Fibroblast of lung (primary cell): Measurements from ENCODE around the gene S100A5. TPM values are rescaled to one million over a fixed set of nuclear protein-coding genes. Genes with fewer than 3 reads are reported as not detected.

Experiments
- DNase-seq, 2 donors: peaks; one replicate each; pipeline versions ENCODE4 v3.0.0 to v3.0.0-alpha.2; 2010; ENCODE audit warnings: low read depth in 2 of 2
- H2AFZ ChIP-seq: 2 replicates; pipeline ENCODE4 v1.5.1; 2012; ENCODE audit warnings: low read length, control low read depth, inconsistent platforms
- H3K27ac ChIP-seq: 2 replicates; pipeline ENCODE4 v1.5.1; 2011; ENCODE audit warnings: low read length, control low read depth; ENCODE audit not compliant: insufficient read depth
- H3K27me3 ChIP-seq: 2 replicates; pipeline ENCODE4 v1.5.1; 2011; ENCODE audit warnings: mild to moderate bottlenecking, low read length; ENCODE audit not compliant: control insufficient read depth, insufficient read depth
- H3K36me3 ChIP-seq: 2 replicates; pipeline ENCODE4 v1.5.1; 2011; ENCODE audit warnings: low read length; ENCODE audit not compliant: control insufficient read depth, insufficient read depth
- H3K4me1 ChIP-seq: 2 replicates; pipeline ENCODE4 v1.5.1; 2011; ENCODE audit warnings: low read length; ENCODE audit not compliant: control insufficient read depth, insufficient read depth; ENCODE audit errors: extremely low read depth
- H3K4me2 ChIP-seq: 2 replicates; pipeline ENCODE4 v1.5.1; 2011; ENCODE audit warnings: low read length, control low read depth; ENCODE audit not compliant: insufficient read depth; ENCODE audit errors: extremely low read depth
- H3K4me3 ChIP-seq, 4 experiments: fragments of 200-600 bp in 1 of 4; sonication (generic) in 1 of 4; replicated peaks in 1 of 4; 2 replicates each; pipeline ENCODE4 v1.5.1; 2011 to 2016; ENCODE audit warnings: low read length in 4 of 4, low read depth in 3 of 4, mild to moderate bottlenecking in 3 of 4, control low read depth in 2 of 4, inconsistent platforms in 1 of 4, mixed read lengths in 1 of 4; ENCODE audit not compliant: insufficient read depth in 1 of 4; ENCODE audit errors: control extremely low read depth in 1 of 4
- H3K79me2 ChIP-seq: 2 replicates; pipeline ENCODE4 v1.5.1; 2012; ENCODE audit warnings: mild to moderate bottlenecking, low read length, inconsistent platforms; ENCODE audit not compliant: control insufficient read depth, insufficient read depth
- H3K9ac ChIP-seq: 2 replicates; pipeline ENCODE4 v1.5.1; 2011; ENCODE audit warnings: mild to moderate bottlenecking, low read length, control low read depth; ENCODE audit not compliant: insufficient read depth
- H3K9me3 ChIP-seq: 2 replicates; pipeline ENCODE4 v1.5.1; 2012; ENCODE audit warnings: low read depth, low read length; ENCODE audit not compliant: control insufficient read depth, insufficient read depth
- H4K20me1 ChIP-seq: 2 replicates; pipeline ENCODE4 v1.5.1; 2011; ENCODE audit warnings: low read length; ENCODE audit not compliant: control insufficient read depth, insufficient read depth; ENCODE audit errors: extremely low read depth
- EZH2 ChIP-seq: IDR thresholded peaks from 2 replicates; pipeline ENCODE4 v1.5.1; 2012; ENCODE audit warnings: low read length, control low read depth, mild to moderate bottlenecking; ENCODE audit errors: missing control alignments
- polyA plus RNA-seq, 2 donors: library from polyadenylated mRNA; depleted of rRNA in 1 of 2; stranded (reverse) in 1 of 2; unstranded in 1 of 2; fragments of >200 nt; gene quantifications; 2 replicates each; pipeline ENCODE4 v1.2.1, GENCODE V29; 2011 to 2012; ENCODE audit warnings: missing spikeins in 1 of 2
- total RNA-seq: library from RNA; depleted of rRNA; stranded (reverse); fragments of >200 nt; gene quantifications from 2 replicates; pipeline ENCODE4 v1.2.1, GENCODE V29; 2014
- TF ChIP-seq, protein P1 (sequence below), 2 donors: IDR thresholded peaks in 1 of 2; conservative IDR thresholded peaks in 1 of 2; 1 replicate in 1 of 2; 2 replicates in 1 of 2; pipeline ENCODE4 v1.5.1; 2011 to 2012; ENCODE audit warnings: low read length in 2 of 2, control low read depth in 1 of 2, inconsistent platforms in 1 of 2, low read depth in 1 of 2, mild to moderate bottlenecking in 1 of 2

S100A5 gene
- total and polyA plus RNA-seq, 2 donors (not counting 1 experiment from before 2014, with no cell fraction given): 0.20 TPM; not detected in 1

DNA sequence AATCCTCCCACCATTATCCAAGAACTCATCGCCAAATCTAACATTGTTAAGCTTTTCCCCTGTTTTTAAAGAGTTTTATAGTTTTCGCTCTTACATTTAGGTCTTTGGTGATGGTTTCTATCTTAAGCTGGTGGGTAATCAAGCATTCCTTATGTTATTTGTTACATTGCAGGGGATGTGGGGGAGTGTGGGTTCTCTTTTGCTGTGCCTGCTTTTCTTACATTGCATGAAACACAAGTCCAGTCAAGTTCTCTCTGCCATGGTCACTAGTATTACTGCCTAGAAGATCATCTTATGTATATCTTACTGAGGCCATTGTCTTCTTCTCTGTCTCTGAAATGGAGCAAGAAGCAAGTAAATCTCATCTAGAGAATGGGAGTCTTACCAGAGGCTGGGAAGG is 53.0 kb downstream of the S100A5 start:
- Histone ChIP-seq H3K27ac (no peak overlapping the region), H4K20me1 (no peaks in the 10 kb centered on the region), H3K9ac (no peak overlapping the region), H3K4me1 (peaks cover 8% of the 10 kb centered on the region), H3K27me3 (peaks cover 3% of the 10 kb centered on the region), H2AFZ (no peak overlapping the region), H3K9me3 (no peaks in the 10 kb centered on the region), H3K4me2 (no peak overlapping the region), H3K4me3 (no peak overlapping the region), H3K79me2 (no peaks in the 10 kb centered on the region), H3K36me3 (no peaks in the 10 kb centered on the region)
- no peak for DNase-seq
- no peak for TF ChIP-seq EZH2
- TF ChIP-seq, protein P1, sequence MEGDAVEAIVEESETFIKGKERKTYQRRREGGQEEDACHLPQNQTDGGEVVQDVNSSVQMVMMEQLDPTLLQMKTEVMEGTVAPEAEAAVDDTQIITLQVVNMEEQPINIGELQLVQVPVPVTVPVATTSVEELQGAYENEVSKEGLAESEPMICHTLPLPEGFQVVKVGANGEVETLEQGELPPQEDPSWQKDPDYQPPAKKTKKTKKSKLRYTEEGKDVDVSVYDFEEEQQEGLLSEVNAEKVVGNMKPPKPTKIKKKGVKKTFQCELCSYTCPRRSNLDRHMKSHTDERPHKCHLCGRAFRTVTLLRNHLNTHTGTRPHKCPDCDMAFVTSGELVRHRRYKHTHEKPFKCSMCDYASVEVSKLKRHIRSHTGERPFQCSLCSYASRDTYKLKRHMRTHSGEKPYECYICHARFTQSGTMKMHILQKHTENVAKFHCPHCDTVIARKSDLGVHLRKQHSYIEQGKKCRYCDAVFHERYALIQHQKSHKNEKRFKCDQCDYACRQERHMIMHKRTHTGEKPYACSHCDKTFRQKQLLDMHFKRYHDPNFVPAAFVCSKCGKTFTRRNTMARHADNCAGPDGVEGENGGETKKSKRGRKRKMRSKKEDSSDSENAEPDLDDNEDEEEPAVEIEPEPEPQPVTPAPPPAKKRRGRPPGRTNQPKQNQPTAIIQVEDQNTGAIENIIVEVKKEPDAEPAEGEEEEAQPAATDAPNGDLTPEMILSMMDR (conservative IDR thresholded peaks at IDR 0.05 in 1 of 2, IDR thresholded peaks at IDR 0.05 in 1 of 2; ENCODE audit: low read depth in 1 of 2, low read length in 2 of 2): no peak

Other genes starting within 250 kb of the S100A5 start
- not detected in 2 replicates for gene PGLYRP3, start 228.0 kb downstream of the S100A5 start, total RNA-seq
- gene PGLYRP3, start 228.0 kb downstream of the S100A5 start, polyA plus RNA-seq: not detected in 2 replicates
- gene PGLYRP4, start 192.1 kb downstream of the S100A5 start, total RNA-seq: not detected in 2 replicates
- gene PGLYRP4, start 192.1 kb downstream of the S100A5 start, polyA plus RNA-seq: not detected in 2 replicates
- gene S100A9, start 183.1 kb downstream of the S100A5 start, total RNA-seq: not detected in 2 replicates
- gene S100A9, start 183.1 kb downstream of the S100A5 start, polyA plus RNA-seq: not detected in 2 replicates
- not detected in 2 replicates for gene S100A12, start 165.3 kb downstream of the S100A5 start, total RNA-seq
- gene S100A12, start 165.3 kb downstream of the S100A5 start, polyA plus RNA-seq: not detected in 2 replicates
- not detected in 2 replicates for gene S100A8, start 149.9 kb downstream of the S100A5 start, total RNA-seq
- gene S100A8, start 149.9 kb downstream of the S100A5 start, polyA plus RNA-seq: not detected in 2 replicates
- not detected in 2 replicates for gene S100A7A, start 124.4 kb downstream of the S100A5 start, total RNA-seq
- gene S100A7A, start 124.4 kb downstream of the S100A5 start, polyA plus RNA-seq: not detected in 2 replicates
- gene S100A7, start 80.3 kb downstream of the S100A5 start, total RNA-seq: not detected in 2 replicates
- gene S100A7, start 80.3 kb downstream of the S100A5 start, polyA plus RNA-seq: not detected in 2 replicates
- 2,061 and 4,042 TPM in 2 replicates for gene S100A6, start 4.9 kb downstream of the S100A5 start, total RNA-seq
- 1,280 and 2,637 TPM in 2 replicates for gene S100A6, start 4.9 kb downstream of the S100A5 start, polyA plus RNA-seq
- 85.3 and 287 TPM in 2 replicates for gene S100A4, start 4.9 kb upstream of the S100A5 start, total RNA-seq
- 371 and 928 TPM in 2 replicates for gene S100A4, start 4.9 kb upstream of the S100A5 start, polyA plus RNA-seq
- gene S100A3, start 8.3 kb upstream of the S100A5 start, total RNA-seq: 1.8 and 6.8 TPM in 2 replicates
- 11.5 and 14.8 TPM in 2 replicates for gene S100A3, start 8.3 kb upstream of the S100A5 start, polyA plus RNA-seq
- 1.5 and 3.6 TPM in 2 replicates for gene S100A2, start 24.9 kb upstream of the S100A5 start, total RNA-seq
- gene S100A2, start 24.9 kb upstream of the S100A5 start, polyA plus RNA-seq: 4.8 and 10.3 TPM in 2 replicates
- gene S100A16, start 72.2 kb upstream of the S100A5 start, total RNA-seq: 121 and 122 TPM in 2 replicates
- 182 and 632 TPM in 2 replicates for gene S100A16, start 72.2 kb upstream of the S100A5 start, polyA plus RNA-seq
- 0.26 and 0.33 TPM in 2 replicates for gene S100A14, start 75.4 kb upstream of the S100A5 start, total RNA-seq
- 0.40 and 0.51 TPM in 2 replicates for gene S100A14, start 75.4 kb upstream of the S100A5 start, polyA plus RNA-seq
- gene S100A13, start 86.6 kb upstream of the S100A5 start, total RNA-seq: 105 and 172 TPM in 2 replicates
- gene S100A13, start 86.6 kb upstream of the S100A5 start, polyA plus RNA-seq: 399 TPM in 2 replicates
- 0.17 TPM in 1 of 2 replicates, not detected in the other for gene S100A1, start 87.5 kb upstream of the S100A5 start, total RNA-seq
- gene S100A1, start 87.5 kb upstream of the S100A5 start, polyA plus RNA-seq: 0.98 and 9.7 TPM in 2 replicates
- gene CHTOP, start 93.1 kb upstream of the S100A5 start, total RNA-seq: 22.6 and 34.0 TPM in 2 replicates
- gene CHTOP, start 93.1 kb upstream of the S100A5 start, polyA plus RNA-seq: 47.6 and 52.2 TPM in 2 replicates
- 72.7 and 76.5 TPM in 2 replicates for gene SNAPIN, start 117.8 kb upstream of the S100A5 start, total RNA-seq
- 52.0 and 56.8 TPM in 2 replicates for gene SNAPIN, start 117.8 kb upstream of the S100A5 start, polyA plus RNA-seq
- 129 and 135 TPM in 2 replicates for gene ILF2, start 130.1 kb upstream of the S100A5 start, total RNA-seq
- 235 and 344 TPM in 2 replicates for gene ILF2, start 130.1 kb upstream of the S100A5 start, polyA plus RNA-seq
- 0.66 and 2.1 TPM in 2 replicates for gene NPR1, start 137.8 kb upstream of the S100A5 start, total RNA-seq
- gene NPR1, start 137.8 kb upstream of the S100A5 start, polyA plus RNA-seq: 0.14 and 0.60 TPM in 2 replicates
- gene INTS3, start 187.1 kb upstream of the S100A5 start, total RNA-seq: 30.0 and 37.3 TPM in 2 replicates
- 31.4 and 42.2 TPM in 2 replicates for gene INTS3, start 187.1 kb upstream of the S100A5 start, polyA plus RNA-seq
- 30.6 and 34.4 TPM in 2 replicates for gene SLC27A3, start 234.5 kb upstream of the S100A5 start, total RNA-seq
- gene SLC27A3, start 234.5 kb upstream of the S100A5 start, polyA plus RNA-seq: 9.3 and 9.7 TPM in 2 replicates